WTC11 (cell line): ENCODE measurements around the gene DAO.

Source experiments
- ELF4 ChIP-seq: sonication (generic); formaldehyde crosslinking; IDR thresholded peaks from 2 replicates; pipeline ENCODE4 v1.8.1; 2022; ENCODE audit warnings: low read depth, mild to moderate bottlenecking, moderate library complexity, missing genetic modification reagents
- SMAD4 ChIP-seq: sonication (generic); formaldehyde crosslinking; IDR thresholded peaks from 2 replicates; pipeline ENCODE4 v1.8.0; 2022; ENCODE audit warnings: mild to moderate bottlenecking, missing genetic modification reagents
- ZNF263 ChIP-seq: sonication (generic); formaldehyde crosslinking; IDR thresholded peaks from 2 replicates; pipeline ENCODE4 v1.8.1; 2022; ENCODE audit warnings: low read depth, mild to moderate bottlenecking, moderate library complexity, missing genetic modification reagents
- ZNF671 ChIP-seq: fragments of 250-450 bp; sonication (Bioruptor Pico); IDR thresholded peaks from 2 replicates; pipeline ENCODE4 v1.8.0; 2021; ENCODE audit warnings: mild to moderate bottlenecking
- TF ChIP-seq, protein P1 (sequence below): fragments of 200-600 bp; IDR thresholded peaks from 2 replicates; pipeline ENCODE4 v1.8.0; 2022; ENCODE audit warnings: antibody characterized with exemption
- TF ChIP-seq, protein P2 (sequence below): sonication (generic); formaldehyde crosslinking; IDR thresholded peaks from 2 replicates; pipeline ENCODE4 v1.8.0; 2022; ENCODE audit warnings: mild to moderate bottlenecking, missing genetic modification reagents
- TF ChIP-seq, protein P3 (sequence below): sonication (generic); formaldehyde crosslinking; IDR thresholded peaks from 2 replicates; pipeline ENCODE4 v1.8.1; 2023; ENCODE audit warnings: mild to moderate bottlenecking, moderate library complexity, missing genetic modification reagents
- TF ChIP-seq, protein P4 (sequence below): sonication (generic); formaldehyde crosslinking; IDR thresholded peaks from 2 replicates; pipeline ENCODE4 v1.8.1; 2023; ENCODE audit warnings: mild to moderate bottlenecking, missing genetic modification reagents, moderate library complexity
- TF ChIP-seq, protein P5 (sequence below): sonication (generic); formaldehyde crosslinking; conservative IDR thresholded peaks from 2 replicates; pipeline ENCODE4 v1.8.1; 2022; ENCODE audit warnings: mild to moderate bottlenecking, missing genetic modification reagents
- TF ChIP-seq, protein P6 (sequence below): sonication (generic); formaldehyde crosslinking; IDR thresholded peaks from 2 replicates; pipeline ENCODE4 v1.8.1; 2023; ENCODE audit warnings: mild to moderate bottlenecking, missing genetic modification reagents

DNA sequence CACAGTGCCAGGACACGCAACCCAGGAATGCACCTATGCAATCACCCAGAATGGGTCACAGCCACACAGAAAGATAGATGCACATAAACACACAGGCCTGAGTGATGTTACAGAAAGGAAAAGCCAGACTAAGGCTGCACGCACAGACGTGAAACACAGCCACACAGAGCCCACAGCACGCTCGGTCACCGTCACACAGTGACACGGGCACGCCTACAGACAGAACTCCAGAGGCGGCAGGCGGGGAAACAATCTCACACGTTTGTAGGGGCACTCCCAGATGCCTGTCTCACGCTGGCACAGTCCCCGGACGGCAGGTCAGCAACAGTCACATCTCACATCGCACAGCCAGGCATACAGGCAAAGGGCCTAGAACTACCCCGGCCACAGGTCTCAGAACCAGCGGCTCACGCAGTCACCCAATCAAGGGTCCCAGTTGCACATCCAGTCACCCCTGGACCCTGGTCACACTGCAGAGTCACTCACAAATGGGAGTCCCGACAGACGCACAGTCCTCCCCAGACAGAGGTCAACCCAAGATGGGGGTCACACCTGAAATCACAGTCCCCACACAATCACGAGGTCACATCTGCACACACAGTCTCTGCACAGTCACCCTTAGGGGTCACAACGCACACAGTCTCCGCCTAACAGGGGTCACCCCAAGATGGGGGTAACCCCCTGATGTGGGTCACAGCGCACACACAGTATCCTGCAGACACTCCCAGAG, 23.3 kb upstream of the DAO start:
- TF ChIP-seq, protein P1, sequence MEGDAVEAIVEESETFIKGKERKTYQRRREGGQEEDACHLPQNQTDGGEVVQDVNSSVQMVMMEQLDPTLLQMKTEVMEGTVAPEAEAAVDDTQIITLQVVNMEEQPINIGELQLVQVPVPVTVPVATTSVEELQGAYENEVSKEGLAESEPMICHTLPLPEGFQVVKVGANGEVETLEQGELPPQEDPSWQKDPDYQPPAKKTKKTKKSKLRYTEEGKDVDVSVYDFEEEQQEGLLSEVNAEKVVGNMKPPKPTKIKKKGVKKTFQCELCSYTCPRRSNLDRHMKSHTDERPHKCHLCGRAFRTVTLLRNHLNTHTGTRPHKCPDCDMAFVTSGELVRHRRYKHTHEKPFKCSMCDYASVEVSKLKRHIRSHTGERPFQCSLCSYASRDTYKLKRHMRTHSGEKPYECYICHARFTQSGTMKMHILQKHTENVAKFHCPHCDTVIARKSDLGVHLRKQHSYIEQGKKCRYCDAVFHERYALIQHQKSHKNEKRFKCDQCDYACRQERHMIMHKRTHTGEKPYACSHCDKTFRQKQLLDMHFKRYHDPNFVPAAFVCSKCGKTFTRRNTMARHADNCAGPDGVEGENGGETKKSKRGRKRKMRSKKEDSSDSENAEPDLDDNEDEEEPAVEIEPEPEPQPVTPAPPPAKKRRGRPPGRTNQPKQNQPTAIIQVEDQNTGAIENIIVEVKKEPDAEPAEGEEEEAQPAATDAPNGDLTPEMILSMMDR: no peak
- TF ChIP-seq ELF4 (no peak), SMAD4 (CRISPR knock-in tag) (no peak), ZNF263 (CRISPR knock-in tag) (no peak), ZNF671 (CRISPR knock-in tag) (no peak)
- TF ChIP-seq, protein P2, sequence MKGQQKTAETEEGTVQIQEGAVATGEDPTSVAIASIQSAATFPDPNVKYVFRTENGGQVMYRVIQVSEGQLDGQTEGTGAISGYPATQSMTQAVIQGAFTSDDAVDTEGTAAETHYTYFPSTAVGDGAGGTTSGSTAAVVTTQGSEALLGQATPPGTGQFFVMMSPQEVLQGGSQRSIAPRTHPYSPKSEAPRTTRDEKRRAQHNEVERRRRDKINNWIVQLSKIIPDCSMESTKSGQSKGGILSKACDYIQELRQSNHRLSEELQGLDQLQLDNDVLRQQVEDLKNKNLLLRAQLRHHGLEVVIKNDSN: no peak
- TF ChIP-seq, protein P3, sequence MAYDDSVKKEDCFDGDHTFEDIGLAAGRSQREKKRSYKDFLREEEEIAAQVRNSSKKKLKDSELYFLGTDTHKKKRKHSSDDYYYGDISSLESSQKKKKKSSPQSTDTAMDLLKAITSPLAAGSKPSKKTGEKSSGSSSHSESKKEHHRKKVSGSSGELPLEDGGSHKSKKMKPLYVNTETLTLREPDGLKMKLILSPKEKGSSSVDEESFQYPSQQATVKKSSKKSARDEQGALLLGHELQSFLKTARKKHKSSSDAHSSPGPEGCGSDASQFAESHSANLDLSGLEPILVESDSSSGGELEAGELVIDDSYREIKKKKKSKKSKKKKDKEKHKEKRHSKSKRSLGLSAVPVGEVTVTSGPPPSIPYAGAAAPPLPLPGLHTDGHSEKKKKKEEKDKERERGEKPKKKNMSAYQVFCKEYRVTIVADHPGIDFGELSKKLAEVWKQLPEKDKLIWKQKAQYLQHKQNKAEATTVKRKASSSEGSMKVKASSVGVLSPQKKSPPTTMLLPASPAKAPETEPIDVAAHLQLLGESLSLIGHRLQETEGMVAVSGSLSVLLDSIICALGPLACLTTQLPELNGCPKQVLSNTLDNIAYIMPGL (CRISPR knock-in tag): no peak
- TF ChIP-seq, protein P4, sequence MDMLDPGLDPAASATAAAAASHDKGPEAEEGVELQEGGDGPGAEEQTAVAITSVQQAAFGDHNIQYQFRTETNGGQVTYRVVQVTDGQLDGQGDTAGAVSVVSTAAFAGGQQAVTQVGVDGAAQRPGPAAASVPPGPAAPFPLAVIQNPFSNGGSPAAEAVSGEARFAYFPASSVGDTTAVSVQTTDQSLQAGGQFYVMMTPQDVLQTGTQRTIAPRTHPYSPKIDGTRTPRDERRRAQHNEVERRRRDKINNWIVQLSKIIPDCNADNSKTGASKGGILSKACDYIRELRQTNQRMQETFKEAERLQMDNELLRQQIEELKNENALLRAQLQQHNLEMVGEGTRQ (CRISPR knock-in tag): no peak
- TF ChIP-seq, protein P5, sequence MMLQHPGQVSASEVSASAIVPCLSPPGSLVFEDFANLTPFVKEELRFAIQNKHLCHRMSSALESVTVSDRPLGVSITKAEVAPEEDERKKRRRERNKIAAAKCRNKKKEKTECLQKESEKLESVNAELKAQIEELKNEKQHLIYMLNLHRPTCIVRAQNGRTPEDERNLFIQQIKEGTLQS (CRISPR knock-in tag): no peak
- TF ChIP-seq, protein P6, sequence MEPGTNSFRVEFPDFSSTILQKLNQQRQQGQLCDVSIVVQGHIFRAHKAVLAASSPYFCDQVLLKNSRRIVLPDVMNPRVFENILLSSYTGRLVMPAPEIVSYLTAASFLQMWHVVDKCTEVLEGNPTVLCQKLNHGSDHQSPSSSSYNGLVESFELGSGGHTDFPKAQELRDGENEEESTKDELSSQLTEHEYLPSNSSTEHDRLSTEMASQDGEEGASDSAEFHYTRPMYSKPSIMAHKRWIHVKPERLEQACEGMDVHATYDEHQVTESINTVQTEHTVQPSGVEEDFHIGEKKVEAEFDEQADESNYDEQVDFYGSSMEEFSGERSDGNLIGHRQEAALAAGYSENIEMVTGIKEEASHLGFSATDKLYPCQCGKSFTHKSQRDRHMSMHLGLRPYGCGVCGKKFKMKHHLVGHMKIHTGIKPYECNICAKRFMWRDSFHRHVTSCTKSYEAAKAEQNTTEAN (CRISPR knock-in tag): no peak
